PC-3 (cell line): ENCODE data around the gene POU4F2. TPM values are rescaled to one million over a fixed set of nuclear protein-coding genes. Genes with fewer than 3 reads are reported as not detected.

Experiments used
- ATAC-seq: fragments of 200-7000 bp; cut with Tn5 transposase; 2 replicates; pipeline ENCODE4 v1.9.1; 2020; ENCODE audit warnings: mild to moderate bottlenecking, moderate library complexity
- Bru-seq: library from RNA; stranded (reverse); fragments of 400-500 nt; gene quantifications from one replicate; lab custom pipeline; 2021; lab: Mats Ljungman, UMichigan
- BruChase-seq, 2 experiments: library from RNA; stranded (reverse); fragments of 400-500 nt; gene quantifications; one replicate each; lab custom pipeline; 2021; lab: Mats Ljungman, UMichigan
- BruUV-seq: library from RNA; stranded (reverse); fragments of 400-500 nt; replicated peaks from 2 replicates; lab custom pipeline; 2021; lab: Mats Ljungman, UMichigan
- CTCF ChIA-PET: fragments of 300-600 bp; sonication (Branson Sonifier 250); formaldehyde crosslinking; loops from one replicate; lab custom pipeline; 2022; ENCODE audit warnings: antibody characterized with exemption; lab: Charles Lee
- POLR2A ChIA-PET: fragments of 300-600 bp; sonication (Branson Sonifier 250); formaldehyde crosslinking; loops from one replicate; lab custom pipeline; 2022; ENCODE audit warnings: antibody characterized with exemption; ENCODE audit not compliant: unreplicated experiment; lab: Charles Lee
- DNase-seq: peaks from one replicate; pipeline ENCODE4 v3.0.0-alpha.2; 2015
- H2AFZ ChIP-seq: fragments of 300-600 bp; sonication (generic); 2 replicates; pipeline ENCODE4 v1.6.0; 2016; ENCODE audit warnings: antibody characterized with exemption, low read length
- H3F3A ChIP-seq: fragments of 300-600 bp; sonication (generic); one replicate; pipeline ENCODE4 v1.6.0; 2017; ENCODE audit warnings: antibody characterized with exemption, low read length, control low read depth, mild to moderate bottlenecking; ENCODE audit not compliant: unreplicated experiment
- H3K27ac ChIP-seq: fragments of 300-600 bp; sonication (generic); 2 replicates; pipeline ENCODE4 v1.5.1; 2016; ENCODE audit warnings: mild to moderate bottlenecking, low read length
- H3K27me3 ChIP-seq: fragments of 300-600 bp; sonication (generic); 2 replicates; pipeline ENCODE4 v1.6.1; 2016; ENCODE audit warnings: low read length, mixed read lengths
- H3K36me3 ChIP-seq: fragments of 300-600 bp; sonication (generic); 2 replicates; pipeline ENCODE4 v1.6.1; 2016; ENCODE audit warnings: low read depth, mixed run types, low read length, mixed read lengths
- H3K4me1 ChIP-seq: fragments of 300-600 bp; sonication (generic); 2 replicates; pipeline ENCODE4 v1.5.1; 2016; ENCODE audit warnings: low read length; ENCODE audit not compliant: insufficient read depth
- H3K4me2 ChIP-seq: fragments of 300-600 bp; sonication (generic); 2 replicates; pipeline ENCODE4 v1.6.0; 2016; ENCODE audit warnings: low read length
- H3K4me3 ChIP-seq: fragments of 300-600 bp; sonication (generic); 2 replicates; pipeline ENCODE4 v1.5.1; 2016; ENCODE audit warnings: mild to moderate bottlenecking, low read length, mixed read lengths
- H3K79me2 ChIP-seq: fragments of 300-600 bp; sonication (generic); 2 replicates; pipeline ENCODE4 v1.6.1; 2017; ENCODE audit warnings: low read length, mixed read lengths
- H3K9ac ChIP-seq: fragments of 300-600 bp; sonication (generic); 2 replicates; pipeline ENCODE4 v1.6.0; 2016; ENCODE audit warnings: mild to moderate bottlenecking, low read length
- H3K9me2 ChIP-seq: fragments of 300-600 bp; sonication (generic); replicated peaks from 2 replicates; pipeline ENCODE4 v1.6.1; 2016; ENCODE audit warnings: mixed run types, low read length, mixed read lengths
- H3K9me3 ChIP-seq: fragments of 300-600 bp; sonication (generic); 2 replicates; pipeline ENCODE4 v1.6.1; 2016; ENCODE audit warnings: low read length, mixed read lengths
- H4K20me1 ChIP-seq: fragments of 300-600 bp; sonication (generic); 2 replicates; pipeline ENCODE4 v1.6.1; 2016; ENCODE audit warnings: low read length, mixed read lengths
- CTCF ChIP-seq: fragments of 300-600 bp; sonication (generic); conservative IDR thresholded peaks from 2 replicates; pipeline ENCODE4 v1.5.1; 2017; ENCODE audit warnings: antibody characterized with exemption, low read depth, mild to moderate bottlenecking, low read length
- EZH2 ChIP-seq: fragments of 300-600 bp; sonication (generic); IDR thresholded peaks from one replicate; pipeline ENCODE4 v1.6.1; 2017; ENCODE audit warnings: antibody characterized with exemption, mild to moderate bottlenecking, low read length; ENCODE audit not compliant: unreplicated experiment
- EZH2phosphoT487 ChIP-seq: fragments of 300-600 bp; sonication (generic); IDR thresholded peaks from 2 replicates; pipeline ENCODE4 v1.6.1; 2018; ENCODE audit warnings: mild to moderate bottlenecking, antibody characterized with exemption, low read length, borderline replicate concordance
- intact Hi-C: fragments of 100-400 bp; cut with micrococcal nuclease; formaldehyde crosslinking; loops from 2 replicates; pipeline ENCODE4 v1.9.0; 2023
- long read RNA-seq: library from polyadenylated mRNA; unstranded; transcript quantifications from one replicate; pipeline ENCODE4 v2.0.0, GENCODE V29; 2021; ENCODE audit not compliant: unreplicated experiment
- total RNA-seq: library from RNA; depleted of rRNA; stranded (reverse); fragments of >200 nt; gene quantifications from 2 replicates; pipeline ENCODE4 v1.2.3, GENCODE V29; 2014; rRNA removed

The POU4F2 gene
- not detected in 2 replicates for total RNA-seq
- not detected for Bru-seq, nascent RNA
- BruChase-seq, experiment 1, labeled RNA remaining after a 6-hour chase = percentile 13 among the genes with signal in this experiment
- not detected for BruChase-seq, experiment 2, labeled RNA remaining after a 2-hour chase
- long read RNA-seq = 0 reads

- no TSS peak for BruUV-seq
- Histone ChIP-seq H3K4me3 (no peak within 1 kb of the TSS), H3K9me2 (no peaks in the 10 kb centered on the region), H3F3A (no peaks in the 10 kb centered on the region), H3K27me3 (peaks cover 36% of the 10 kb centered on the region), H2AFZ (no peak within 1 kb of the TSS), H3K9me3 (no peaks in the 10 kb centered on the region), H3K9ac (no peak within 1 kb of the TSS), H3K36me3 (no peaks in the 10 kb centered on the region), H3K4me1 (no peaks in the 10 kb centered on the region), H4K20me1 (no peaks in the 10 kb centered on the region), H3K4me2 (no peak within 1 kb of the TSS), H3K79me2 (no peaks in the 10 kb centered on the region), H3K27ac (no peak within 1 kb of the TSS)
- POLR2A ChIA-PET = no interaction called here
- intact Hi-C loops = no loop called here
- CTCF ChIA-PET = no interaction called here
- ATAC-seq (no peak), DNase-seq (no peak)
- TF ChIP-seq EZH2 = no peak
- no peak for TF ChIP-seq CTCF
- TF ChIP-seq EZH2phosphoT487 = no peak
Observed at GRCh38 chr4:146638786-146639505, at the start of gene POU4F2. Gene POU4F2, plus strand, starts transcription at chr4:146638893. Its CDS starts 248 bp downstream, at chr4:146639141.

- intact Hi-C loops = no loop called here
- DNase-seq = no peak
- Histone ChIP-seq H3K4me2 (no peak overlapping the region), H3K9me2 (no peaks in the 10 kb centered on the region), H3K36me3 (no peaks in the 10 kb centered on the region), H3K79me2 (no peaks in the 10 kb centered on the region), H3K4me3 (no peak overlapping the region), H2AFZ (no peak overlapping the region), H3K9me3 (no peaks in the 10 kb centered on the region), H4K20me1 (no peaks in the 10 kb centered on the region), H3K27ac (no peak overlapping the region), H3F3A (no peaks in the 10 kb centered on the region), H3K4me1 (no peaks in the 10 kb centered on the region), H3K27me3 (peaks cover 6% of the 10 kb centered on the region; the same call in 1 of the 2 replicates), H3K9ac (no peak overlapping the region)
- TF ChIP-seq EZH2 (no peak), CTCF (no peak), EZH2phosphoT487 (no peak)
- no peak for ATAC-seq
- no TSS peak for BruUV-seq
- ChIA-PET POLR2A (no interaction called here), CTCF (no interaction called here)
Observed at GRCh38 chr4:146590801-146591200, 47.9 kb upstream of the POU4F2 start.

GRCh38 chr4:146592019-146592418, 46.7 kb upstream of the POU4F2 start:
- no peak for TF ChIP-seq EZH2phosphoT487
- TF ChIP-seq CTCF = no peak
- TF ChIP-seq EZH2 = no peak
- Histone ChIP-seq H3K4me3 (no peak overlapping the region), H3K36me3 (no peaks in the 10 kb centered on the region), H3K9me3 (no peaks in the 10 kb centered on the region), H3K4me2 (no peak overlapping the region), H3K4me1 (no peaks in the 10 kb centered on the region), H4K20me1 (no peaks in the 10 kb centered on the region), H2AFZ (no peak overlapping the region), H3K9ac (no peak overlapping the region), H3K79me2 (no peaks in the 10 kb centered on the region), H3F3A (no peaks in the 10 kb centered on the region), H3K9me2 (no peaks in the 10 kb centered on the region), H3K27me3 (peaks cover 3% of the 10 kb centered on the region; the same call in 1 of the 2 replicates), H3K27ac (no peak overlapping the region)
- DNase-seq (no peak), ATAC-seq (no peak)
- intact Hi-C loops = no loop called here
- POLR2A ChIA-PET = no interaction called here
- no TSS peak for BruUV-seq
- CTCF ChIA-PET = no interaction called here
